Naive B cell (primary cell): ENCODE measurements around the gene TRIM38. TPM values are rescaled to one million over a fixed set of nuclear protein-coding genes. Genes with fewer than 3 reads are reported as not detected.

Experiments
- ATAC-seq, 2 donors: fragments of 150-1000 bp; cut with Tn5 transposase; 2 replicates each; pipeline ENCODE4 v1.10.0; 2021; ENCODE audit warnings: low read depth in 2 of 2, mild to moderate bottlenecking in 2 of 2, moderate library complexity in 2 of 2
- DNase-seq: peaks from one replicate; pipeline ENCODE4 v3.0.0; 2022
- H3K27ac Mint-ChIP-seq, 6 donors: one replicate each; pipeline ENCODE4 v1.8.0; 2020 to 2022; ENCODE audit warnings: mild to moderate bottlenecking in 6 of 6, mixed read lengths in 6 of 6, moderate library complexity in 5 of 6, inconsistent platforms in 2 of 6
- H3K27me3 Mint-ChIP-seq, 3 donors: one replicate each; pipeline ENCODE4 v1.8.0; 2021 to 2022; ENCODE audit warnings: mixed read lengths in 3 of 3, mild to moderate bottlenecking in 1 of 3
- H3K36me3 Mint-ChIP-seq, 2 donors: one replicate each; pipeline ENCODE4 v1.8.0; 2020 to 2022; ENCODE audit warnings: mixed read lengths in 2 of 2, inconsistent platforms in 1 of 2, mild to moderate bottlenecking in 1 of 2
- H3K4me1 Mint-ChIP-seq, 3 donors: one replicate each; pipeline ENCODE4 v1.8.0; 2020 to 2022; ENCODE audit warnings: mixed read lengths in 3 of 3, inconsistent platforms in 1 of 3, mild to moderate bottlenecking in 1 of 3, moderate library complexity in 1 of 3
- H3K4me3 Mint-ChIP-seq, 8 donors: one replicate each; pipeline ENCODE4 v1.8.0; 2020 to 2022; ENCODE audit warnings: mild to moderate bottlenecking in 8 of 8, mixed read lengths in 8 of 8, moderate library complexity in 8 of 8, inconsistent platforms in 2 of 8
- H3K9me3 Mint-ChIP-seq, 7 donors: one replicate each; pipeline ENCODE4 v1.8.0; 2020 to 2022; ENCODE audit warnings: mixed read lengths in 7 of 7, mild to moderate bottlenecking in 5 of 7, inconsistent platforms in 2 of 7, moderate library complexity in 1 of 7
- polyA plus RNA-seq, 6 donors: library from polyadenylated mRNA; unstranded; fragments of 300-500 nt; fragmentation: Illumina TruSeq; gene quantifications; one replicate each; pipeline ENCODE4 v1.2.3, GENCODE V29; 2021; ENCODE audit warnings: low read depth in 6 of 6

Gene TRIM38, protein sequence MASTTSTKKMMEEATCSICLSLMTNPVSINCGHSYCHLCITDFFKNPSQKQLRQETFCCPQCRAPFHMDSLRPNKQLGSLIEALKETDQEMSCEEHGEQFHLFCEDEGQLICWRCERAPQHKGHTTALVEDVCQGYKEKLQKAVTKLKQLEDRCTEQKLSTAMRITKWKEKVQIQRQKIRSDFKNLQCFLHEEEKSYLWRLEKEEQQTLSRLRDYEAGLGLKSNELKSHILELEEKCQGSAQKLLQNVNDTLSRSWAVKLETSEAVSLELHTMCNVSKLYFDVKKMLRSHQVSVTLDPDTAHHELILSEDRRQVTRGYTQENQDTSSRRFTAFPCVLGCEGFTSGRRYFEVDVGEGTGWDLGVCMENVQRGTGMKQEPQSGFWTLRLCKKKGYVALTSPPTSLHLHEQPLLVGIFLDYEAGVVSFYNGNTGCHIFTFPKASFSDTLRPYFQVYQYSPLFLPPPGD
- 10 to 100 TPM in 5 of 6 donors, 1 to 10 TPM in 1; 8.4 to 25.9 (median 19.5) TPM for polyA plus RNA-seq

DNA sequence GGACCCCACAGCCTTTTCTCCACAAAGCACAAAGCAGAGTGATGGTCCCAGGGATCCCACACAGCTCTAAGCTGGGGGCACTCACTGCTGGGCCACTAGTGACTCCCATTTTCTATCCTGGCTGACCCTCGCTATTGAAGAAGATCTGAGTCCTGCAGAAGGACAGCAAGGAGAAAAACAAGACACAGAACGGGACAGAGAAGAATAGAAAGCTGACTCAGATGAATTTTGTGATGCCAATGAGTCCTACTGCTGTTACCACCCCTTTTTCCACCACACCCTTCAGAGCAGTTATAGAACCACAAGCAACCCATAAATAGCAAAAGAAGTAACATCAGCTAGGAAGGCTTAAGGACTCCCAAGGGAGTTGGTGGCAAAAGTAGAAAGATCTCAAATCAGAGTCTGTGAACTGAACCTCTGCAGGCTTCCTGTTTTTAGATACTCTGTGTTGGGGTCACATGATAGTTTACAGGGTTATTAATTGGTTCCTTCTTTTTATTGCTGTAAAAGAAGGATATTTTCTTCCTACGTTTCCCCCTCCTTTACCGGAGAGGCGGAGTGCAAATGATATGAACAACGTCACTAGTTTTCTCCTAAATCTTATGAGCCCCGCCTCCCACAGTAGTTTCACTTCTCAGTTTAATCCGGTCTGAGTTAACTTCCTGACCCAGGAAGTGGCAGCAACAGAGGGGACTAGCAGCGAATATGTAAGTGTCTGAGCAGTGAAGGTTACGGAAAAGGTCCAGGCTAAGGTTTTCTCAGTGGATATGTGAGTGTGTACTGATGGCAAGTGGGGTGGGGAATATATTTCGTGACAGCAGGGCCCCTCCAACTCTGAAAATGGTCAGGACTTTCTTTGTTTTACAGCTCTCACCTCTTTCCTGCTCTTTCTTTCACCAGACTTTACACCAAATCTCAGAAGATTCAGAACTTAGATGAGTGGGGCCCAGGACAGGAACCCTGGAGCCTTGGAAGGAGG, at the start of gene TRIM38:
TRIM38 (plus strand) TSS at position 654 of the 979 bp plus-strand sequence. CDS start 3,721 bp downstream, outside the sequence.
- Mint-ChIP-seq H3K27me3 (no peaks in the 10 kb centered on the region), H3K36me3 (peaks cover 17 to 33% of the 10 kb centered on the region in 2 donors), H3K4me1 (peaks cover 77 to 81% (median 80%) of the 10 kb centered on the region in 3 donors), H3K27ac (peak within 1 kb of the TSS; percentile 95 to 100 (median 99)), H3K4me3 (peak within 1 kb of the TSS; percentile 92 to 100 (median 98)), H3K9me3 (no peaks in the 10 kb centered on the region)
- DNase-seq (peak; percentile 91), ATAC-seq (peak; percentile 85 to 87)

GRCh38 chr6:25913741-25914140, 48.9 kb upstream of the TRIM38 start:
- Mint-ChIP-seq H3K27ac (peak overlapping the region in 1 of 6 donors; percentile 58), H3K4me3 (no peak overlapping the region), H3K36me3 (no peaks in the 10 kb centered on the region), H3K4me1 (peaks cover 0 to 5% (median 0%) of the 10 kb centered on the region in 3 donors), H3K9me3 (peaks cover 0 to 2% (median 0%) of the 10 kb centered on the region in 7 donors), H3K27me3 (peaks cover 0 to 6% (median 0%) of the 10 kb centered on the region in 3 donors)
- no peak for DNase-seq
- no peak for ATAC-seq

- H3K27me3 Mint-ChIP-seq: peaks cover 0 to 6% (median 0%) of the 10 kb centered on the region in 3 donors
These were observed 46.3 kb upstream of the TRIM38 start for GRCh38 chr6:25916330-25916729.

DNA sequence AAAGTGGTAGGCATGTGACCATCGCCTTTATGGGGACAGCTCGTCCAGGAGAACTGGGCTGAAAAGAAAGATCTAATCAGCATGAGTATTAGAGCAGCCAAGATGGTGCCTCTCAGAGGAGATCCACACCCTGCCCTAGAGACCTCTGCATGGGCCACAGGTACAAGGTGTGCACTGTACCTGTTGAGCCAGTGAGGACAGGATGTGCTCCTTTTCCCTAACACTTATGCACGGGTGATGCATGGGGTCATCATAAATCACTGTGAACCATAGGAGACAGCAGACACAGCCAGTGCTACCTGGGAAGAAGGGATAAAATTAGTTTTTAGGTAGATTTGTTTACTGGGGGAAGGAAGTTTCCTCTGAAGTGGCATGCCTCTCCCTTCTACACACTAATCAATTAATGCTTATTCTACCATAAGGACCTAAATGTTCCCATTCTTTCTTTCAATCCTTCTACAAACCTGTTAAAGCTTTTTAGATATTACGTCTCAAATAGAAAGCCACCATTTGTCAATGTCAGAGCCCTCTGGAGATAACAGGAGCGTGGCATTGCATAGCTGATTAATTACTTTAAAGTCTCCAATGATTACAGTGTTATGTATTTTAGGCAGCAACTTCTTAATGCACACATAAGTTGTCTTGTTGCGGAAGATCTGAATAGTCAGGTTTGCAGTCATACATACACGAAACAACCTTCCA, 45.7 kb upstream of the TRIM38 start:
- no peak overlapping the region for H3K27ac Mint-ChIP-seq
- H3K9me3 Mint-ChIP-seq: peaks cover 0 to 2% (median 0%) of the 10 kb centered on the region in 7 donors
- H3K4me1 Mint-ChIP-seq: peaks cover 0 to 6% (median 0%) of the 10 kb centered on the region in 3 donors
- H3K36me3 Mint-ChIP-seq: no peaks in the 10 kb centered on the region
- no peak overlapping the region for H3K4me3 Mint-ChIP-seq
- peaks cover 0 to 6% (median 0%) of the 10 kb centered on the region in 3 donors for H3K27me3 Mint-ChIP-seq
- DNase-seq: no peak
- ATAC-seq: no peak

More at GRCh38 chr6:25916330-25916729, 46.3 kb upstream of the TRIM38 start:
- Mint-ChIP-seq H3K4me1 (peaks cover 0 to 6% (median 0%) of the 10 kb centered on the region in 3 donors), H3K9me3 (peaks cover 0 to 2% (median 0%) of the 10 kb centered on the region in 7 donors), H3K36me3 (no peaks in the 10 kb centered on the region), H3K4me3 (no peak overlapping the region), H3K27ac (no peak overlapping the region)
- DNase-seq: no peak
- no peak for ATAC-seq

- Mint-ChIP-seq H3K4me1 (peaks cover 0 to 4% (median 0%) of the 10 kb centered on the region in 3 donors), H3K27me3 (peaks cover 0 to 6% (median 0%) of the 10 kb centered on the region in 3 donors), H3K9me3 (peaks cover 0 to 2% (median 0%) of the 10 kb centered on the region in 7 donors), H3K4me3 (no peak overlapping the region), H3K27ac (no peak overlapping the region), H3K36me3 (no peaks in the 10 kb centered on the region)
- ATAC-seq: no peak
- no peak for DNase-seq
These were observed 44.4 kb upstream of the TRIM38 start for GRCh38 chr6:25918083-25918683.

DNA sequence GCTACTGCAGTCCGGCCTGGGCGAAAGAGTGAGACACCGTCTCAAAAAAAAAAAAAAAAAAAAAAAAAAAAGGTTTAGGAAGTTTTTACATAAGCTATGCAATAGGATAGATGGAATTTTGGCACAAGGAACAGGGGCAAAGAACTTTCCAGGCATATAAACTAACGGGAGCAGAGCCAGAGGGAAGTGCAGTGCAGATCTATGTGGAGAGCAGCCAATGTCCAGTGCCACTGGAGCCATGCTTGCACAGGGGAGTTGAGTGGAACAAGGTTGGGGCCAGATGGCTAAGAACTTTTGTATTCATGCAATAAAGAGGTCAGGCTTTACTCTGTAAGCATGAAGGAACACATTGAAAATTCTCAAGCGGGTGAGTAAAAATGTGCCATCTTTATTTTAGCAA, 42.9 kb upstream of the TRIM38 start:
- Mint-ChIP-seq H3K27me3 (no peaks in the 10 kb centered on the region), H3K27ac (no peak overlapping the region), H3K36me3 (no peaks in the 10 kb centered on the region), H3K9me3 (peaks cover 0 to 2% (median 0%) of the 10 kb centered on the region in 7 donors), H3K4me3 (no peak overlapping the region), H3K4me1 (peaks cover 0 to 4% (median 0%) of the 10 kb centered on the region in 3 donors)
- ATAC-seq (no peak), DNase-seq (no peak)

DNA sequence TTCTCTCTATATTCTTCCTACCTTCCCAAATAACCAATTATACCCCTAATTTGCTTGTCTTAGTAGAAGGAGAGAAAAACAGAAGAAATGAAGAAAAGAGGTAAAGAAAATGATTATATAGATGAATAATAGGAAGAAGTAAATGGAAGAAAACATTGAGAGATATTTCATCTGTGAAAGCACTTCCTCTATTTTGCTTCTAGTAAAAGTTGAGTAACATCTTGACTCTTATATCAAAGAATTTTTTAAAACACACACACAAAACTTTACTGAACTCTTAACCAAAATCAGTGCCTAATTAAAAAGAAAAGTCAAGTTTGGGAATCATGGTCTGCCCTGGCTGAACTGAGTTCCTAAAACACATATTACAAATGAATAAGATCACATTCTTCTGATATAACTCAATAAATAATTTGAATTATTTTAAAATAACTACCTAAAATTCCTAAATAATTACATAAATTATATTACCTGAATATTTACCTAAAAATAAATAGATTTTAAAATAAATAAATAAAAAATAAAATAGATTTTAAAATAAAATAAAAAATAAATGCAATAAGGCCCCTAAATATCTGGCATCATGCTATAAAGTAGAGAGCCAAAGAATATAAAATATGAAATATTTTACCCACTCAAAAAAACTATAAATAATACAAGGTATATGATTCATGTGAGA, 40.9 kb upstream of the TRIM38 start:
- DNase-seq: no peak
- Mint-ChIP-seq H3K4me1 (peaks cover 0 to 4% (median 0%) of the 10 kb centered on the region in 3 donors), H3K9me3 (peaks cover 0 to 2% (median 0%) of the 10 kb centered on the region in 7 donors), H3K36me3 (no peaks in the 10 kb centered on the region), H3K27ac (peak overlapping the region in 1 of 6 donors; percentile 9), H3K4me3 (no peak overlapping the region), H3K27me3 (no peaks in the 10 kb centered on the region)
- no peak for ATAC-seq

DNA sequence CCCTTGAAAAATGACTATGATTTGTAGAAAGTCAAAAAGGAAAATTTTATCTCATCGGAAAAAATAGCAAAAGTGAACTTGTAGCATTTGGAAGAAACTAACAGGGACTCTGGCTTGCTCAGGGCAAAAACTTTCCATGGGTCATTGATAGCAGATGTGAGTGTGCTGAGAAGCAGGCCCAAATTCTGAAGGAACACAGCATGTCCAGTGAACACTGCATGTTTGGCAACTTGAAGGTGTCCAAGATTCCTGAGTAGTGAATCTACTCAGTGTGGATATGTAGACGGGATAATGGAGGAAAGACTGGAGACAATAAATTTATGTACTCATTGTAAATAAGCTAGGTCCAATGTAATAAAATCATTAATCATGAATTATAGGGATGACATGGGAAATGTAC, 40.3 kb upstream of the TRIM38 start:
- peaks cover 0 to 4% (median 0%) of the 10 kb centered on the region in 3 donors for H3K4me1 Mint-ChIP-seq
- H3K27ac Mint-ChIP-seq: no peak overlapping the region
- no peaks in the 10 kb centered on the region for H3K36me3 Mint-ChIP-seq
- peaks cover 0 to 2% (median 0%) of the 10 kb centered on the region in 7 donors for H3K9me3 Mint-ChIP-seq
- DNase-seq (no peak), ATAC-seq (no peak)
- no peak overlapping the region for H3K4me3 Mint-ChIP-seq
- no peaks in the 10 kb centered on the region for H3K27me3 Mint-ChIP-seq

DNA sequence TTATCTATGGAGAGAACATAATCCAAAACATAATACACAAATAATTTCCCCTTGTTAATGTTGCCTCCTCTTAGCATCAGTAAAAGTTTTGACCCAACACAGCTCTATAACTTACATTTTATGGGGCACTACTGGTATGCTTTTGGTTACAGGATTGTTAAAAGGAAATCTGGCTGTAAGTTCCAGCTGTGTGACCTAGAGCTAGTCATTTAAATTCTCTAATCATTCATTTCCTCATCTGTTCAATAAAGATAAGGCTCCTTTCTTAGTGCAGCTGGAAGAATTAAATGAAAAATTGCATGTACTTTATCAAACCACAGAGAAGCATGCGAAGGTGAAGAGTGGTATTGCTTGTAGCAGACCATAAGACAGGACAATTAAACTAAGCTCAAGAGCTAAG, 36.7 kb upstream of the TRIM38 start:
- H3K27me3 Mint-ChIP-seq: no peaks in the 10 kb centered on the region
- H3K4me1 Mint-ChIP-seq: peaks cover 0 to 4% (median 0%) of the 10 kb centered on the region in 3 donors
- no peak for DNase-seq
- peak overlapping the region in 1 of 6 donors; percentile 3 for H3K27ac Mint-ChIP-seq
- no peak overlapping the region for H3K4me3 Mint-ChIP-seq
- no peak for ATAC-seq
- no peaks in the 10 kb centered on the region for H3K9me3 Mint-ChIP-seq
- no peaks in the 10 kb centered on the region for H3K36me3 Mint-ChIP-seq

DNA sequence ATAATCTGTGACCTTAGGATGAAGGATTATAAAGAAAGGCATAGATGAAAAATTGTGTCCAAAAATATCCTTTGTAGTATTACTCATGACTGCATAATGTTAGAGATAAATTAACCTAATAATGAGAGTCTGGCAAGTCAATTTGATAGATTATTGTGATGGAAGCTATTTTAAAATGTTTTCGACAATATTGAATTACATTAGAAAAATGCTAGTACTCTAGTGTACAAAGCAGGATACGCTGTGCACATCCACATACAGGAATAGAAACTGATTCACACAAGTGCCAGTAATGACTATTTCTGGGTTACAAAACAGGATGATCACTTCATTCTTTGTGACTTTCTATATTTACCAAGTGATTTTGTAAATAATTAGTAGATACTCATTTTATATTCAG, 35.4 kb upstream of the TRIM38 start:
- H3K36me3 Mint-ChIP-seq: no peaks in the 10 kb centered on the region
- DNase-seq: no peak
- H3K27ac Mint-ChIP-seq: no peak overlapping the region
- no peak for ATAC-seq
- H3K9me3 Mint-ChIP-seq: no peaks in the 10 kb centered on the region
- no peaks in the 10 kb centered on the region for H3K27me3 Mint-ChIP-seq
- no peaks in the 10 kb centered on the region for H3K4me1 Mint-ChIP-seq
- H3K4me3 Mint-ChIP-seq: no peak overlapping the region

- Mint-ChIP-seq H3K36me3 (no peaks in the 10 kb centered on the region), H3K4me1 (no peaks in the 10 kb centered on the region), H3K27me3 (no peaks in the 10 kb centered on the region), H3K4me3 (no peak overlapping the region), H3K27ac (peak overlapping the region in 1 of 6 donors; percentile 43), H3K9me3 (no peaks in the 10 kb centered on the region)
- ATAC-seq (no peak), DNase-seq (no peak)
These were observed 34.8 kb upstream of the TRIM38 start for GRCh38 chr6:25927756-25928216.
